Fibroblast of pulmonary artery (primary cell): Measurements from ENCODE around the gene SYTL3.

Experiments
- DNase-seq: peaks from one replicate; pipeline ENCODE4 v3.0.0-alpha.2; 2010; ENCODE audit warnings: low read depth
- H3K4me3 ChIP-seq: replicated peaks from 2 replicates; pipeline ENCODE4 v1.5.1; 2011; ENCODE audit warnings: low read depth, mild to moderate bottlenecking, control low read depth, low read length, moderate library complexity
- CTCF ChIP-seq: IDR thresholded peaks from 2 replicates; pipeline ENCODE4 v1.5.1; 2011; ENCODE audit warnings: mild to moderate bottlenecking, control low read depth, low read length, inconsistent platforms; ENCODE audit errors: missing control alignments

Gene SYTL3

DNA sequence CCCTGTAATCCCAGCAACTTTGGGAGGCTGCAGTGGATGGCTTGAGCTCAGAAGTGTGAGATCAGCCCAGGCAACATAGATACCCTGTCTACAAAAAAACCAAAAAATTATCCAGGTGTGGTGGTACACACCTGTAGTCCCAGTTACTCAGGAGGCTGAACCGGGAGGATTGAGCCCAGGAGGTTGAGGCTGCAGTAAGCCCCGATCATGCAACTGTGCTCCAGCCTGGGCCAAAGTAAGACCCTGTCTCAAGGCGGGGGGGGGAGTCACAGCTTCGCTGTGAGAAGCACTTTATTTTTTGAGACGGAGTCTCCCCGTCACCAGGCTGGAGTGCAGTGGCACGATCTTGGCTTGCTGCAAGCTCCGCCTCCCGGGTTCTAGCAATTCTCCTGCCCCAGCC lies 115.1 kb downstream of the SYTL3 start:
- H3K4me3 ChIP-seq = no peak overlapping the region
- no peak for TF ChIP-seq CTCF
- no peak for DNase-seq

DNA sequence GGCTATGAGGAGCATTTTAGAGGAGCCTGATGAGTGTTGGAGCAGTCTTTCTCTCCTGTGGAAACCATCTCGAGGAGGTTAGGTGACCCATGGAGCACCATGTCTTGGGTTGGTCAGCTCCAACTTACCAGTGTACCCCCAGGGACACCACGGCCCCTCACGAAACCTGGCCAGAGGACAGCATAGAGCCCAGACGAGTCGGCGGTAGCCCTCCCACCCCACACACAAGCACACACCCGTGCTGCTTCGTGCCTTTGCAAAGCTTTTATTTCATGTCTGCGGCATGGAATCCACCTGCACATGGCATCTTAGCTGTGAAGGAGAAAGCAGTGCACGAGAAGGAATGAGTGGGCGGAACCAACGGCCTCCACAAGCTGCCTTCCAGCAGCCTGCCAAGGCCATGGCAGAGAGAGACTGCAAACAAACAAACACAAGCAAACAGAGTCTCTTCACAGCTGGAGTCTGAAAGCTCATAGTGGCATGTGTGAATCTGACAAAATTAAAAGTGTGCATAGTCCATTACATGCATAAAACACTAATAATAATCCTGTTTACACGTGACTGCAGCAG lies 115.7 kb downstream of the SYTL3 start:
- no peak for DNase-seq

GRCh38 chr6:158766621-158767455 lies 117.0 kb downstream of the SYTL3 start:
- no peak overlapping the region for H3K4me3 ChIP-seq
- DNase-seq = no peak
- no peak for TF ChIP-seq CTCF

More for the DNA sequence above, 115.7 kb downstream of the SYTL3 start:
- H3K4me3 ChIP-seq = no peak overlapping the region
- no peak for TF ChIP-seq CTCF

DNA sequence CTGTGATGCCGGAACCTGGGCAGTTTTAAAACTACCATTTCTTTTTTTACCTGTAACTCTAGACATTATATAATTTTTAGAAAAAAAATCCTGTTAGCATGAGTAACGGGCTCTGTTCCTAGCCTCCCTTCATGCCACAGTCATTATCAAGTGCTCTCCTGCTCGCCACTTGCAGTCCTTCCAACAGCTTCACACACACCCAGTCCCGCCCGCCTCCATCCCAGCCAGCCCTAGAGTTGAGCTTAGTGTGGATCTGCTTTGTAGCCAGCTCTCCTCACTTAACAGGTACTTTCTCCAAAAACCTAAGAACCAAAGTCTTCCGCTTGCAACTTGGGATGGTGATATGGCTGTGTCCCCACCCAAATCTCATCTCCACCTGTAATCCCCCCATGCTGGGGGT lies 117.9 kb downstream of the SYTL3 start:
- TF ChIP-seq CTCF = no peak
- no peak overlapping the region for H3K4me3 ChIP-seq
- no peak for DNase-seq

- no peak for TF ChIP-seq CTCF
- DNase-seq = no peak
- H3K4me3 ChIP-seq = no peak overlapping the region
Measured at GRCh38 chr6:158768436-158768835, 118.6 kb downstream of the SYTL3 start.

DNA sequence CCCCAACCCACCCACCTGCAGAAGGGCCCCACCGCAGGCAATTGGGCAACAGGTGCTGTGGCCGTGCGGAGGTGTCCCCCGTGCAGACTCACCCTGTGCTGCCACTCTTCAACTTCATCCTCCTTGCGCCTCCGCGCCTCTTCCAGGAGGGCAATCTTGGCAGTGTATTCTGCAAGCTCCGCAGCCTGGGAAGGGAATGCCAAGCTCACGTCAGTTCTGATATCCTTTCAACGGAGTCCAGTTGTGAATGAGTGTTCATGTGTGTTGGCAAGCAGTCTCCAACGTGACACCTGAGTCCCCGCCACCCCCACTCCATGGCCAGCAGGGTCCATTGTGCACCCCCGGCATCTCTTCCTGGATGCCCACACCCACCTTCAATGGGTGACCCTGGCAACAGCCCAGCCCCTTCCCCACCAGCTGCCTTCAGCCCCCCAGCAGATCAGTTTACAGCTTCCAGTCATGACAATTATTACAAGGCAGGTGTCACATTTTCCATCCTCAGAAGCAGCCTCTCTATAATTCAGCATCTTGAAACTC lies 119.4 kb downstream of the SYTL3 start:
- no peak for TF ChIP-seq CTCF
- DNase-seq = no peak
- H3K4me3 ChIP-seq = no peak overlapping the region
